HG02970 (cell line): ENCODE data around the gene PRRX2.
A peak's percentile ranks its signal among the peaks of the same experiment; 100 is the strongest.
"Not testable (repeated sequence)": the region's sequence is repeated elsewhere in the genome, so short reads cannot be mapped to it uniquely, and the experiment has no call there.

Experiments used
- ATAC-seq: cut with Tn5 transposase; IDR thresholded peaks from one replicate; pipeline ENCODE4 v1.9.1; 2021; ENCODE audit warnings: mild to moderate bottlenecking, moderate library complexity, moderate number of reproducible peaks; ENCODE audit not compliant: unreplicated experiment, low FRiP score

PRRX2 gene

GRCh38 chr9:129724456-129725190 lies 59.2 kb downstream of the PRRX2 start:
- no peak for ATAC-seq

DNA sequence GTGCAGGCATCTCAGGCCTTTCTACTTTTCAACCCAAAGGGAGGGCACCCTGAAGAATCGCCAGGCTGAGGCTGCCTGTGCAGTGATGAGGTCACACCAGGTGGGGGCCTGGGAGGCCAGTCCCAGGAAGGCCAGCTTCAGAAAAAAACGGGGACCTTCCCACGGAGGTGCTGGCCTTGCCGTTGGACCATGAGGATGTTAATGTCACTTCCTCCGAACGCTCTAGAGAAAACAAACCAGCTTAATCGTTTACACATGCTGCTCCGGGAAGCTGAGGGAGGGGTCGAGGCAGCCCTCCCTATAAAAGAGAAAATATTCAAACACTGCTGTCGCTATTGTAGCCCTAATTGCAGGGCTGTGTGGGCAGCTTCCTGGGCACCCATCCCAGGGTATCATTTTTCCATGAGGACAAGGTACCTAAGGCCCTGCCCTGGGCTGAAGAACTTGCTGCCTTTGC lies 60.4 kb downstream of the PRRX2 start:
- no peak for ATAC-seq

DNA sequence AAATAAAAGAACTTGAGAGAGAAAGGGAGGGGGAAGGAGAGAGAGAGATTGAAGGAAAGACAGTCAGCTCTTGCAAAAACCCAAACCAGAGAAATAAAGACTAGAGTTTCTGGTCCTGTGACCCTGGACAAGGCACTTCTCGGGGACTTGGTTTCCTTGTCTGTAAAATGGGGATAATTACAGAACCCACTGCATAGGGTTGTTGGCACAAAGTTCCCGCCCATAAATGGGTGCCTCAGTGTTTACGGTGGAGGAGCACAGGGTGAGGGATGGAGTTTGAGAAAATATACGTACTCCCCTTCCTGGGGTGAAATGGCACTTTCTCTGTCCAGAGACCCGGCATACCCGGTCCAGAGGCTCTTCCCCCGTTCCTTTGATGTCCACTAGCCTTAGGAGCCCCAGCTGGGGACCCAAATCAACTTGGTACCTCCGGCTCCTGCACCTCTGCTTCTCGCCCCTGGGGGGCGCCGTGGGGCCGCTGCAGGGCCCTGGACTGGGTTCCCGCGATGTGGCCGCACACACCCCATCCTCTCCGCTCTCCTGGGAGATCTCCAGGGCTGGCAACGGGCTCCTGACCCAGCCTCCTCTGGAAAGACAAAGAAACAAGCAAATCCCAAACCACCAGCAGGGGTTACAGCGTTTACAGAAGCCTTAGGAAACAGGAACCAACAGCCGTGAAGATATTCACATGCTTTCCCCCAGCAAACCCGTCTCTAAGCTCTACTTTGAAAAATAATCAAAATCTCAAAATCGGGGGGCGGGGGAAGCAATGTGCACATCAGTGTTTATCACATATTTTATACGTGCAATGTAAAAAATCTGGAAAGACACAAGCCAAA lies 61.1 kb downstream of the PRRX2 start:
- no peak for ATAC-seq

GRCh38 chr9:129728744-129729143 lies 63.3 kb downstream of the PRRX2 start:
- ATAC-seq, result no peak

DNA sequence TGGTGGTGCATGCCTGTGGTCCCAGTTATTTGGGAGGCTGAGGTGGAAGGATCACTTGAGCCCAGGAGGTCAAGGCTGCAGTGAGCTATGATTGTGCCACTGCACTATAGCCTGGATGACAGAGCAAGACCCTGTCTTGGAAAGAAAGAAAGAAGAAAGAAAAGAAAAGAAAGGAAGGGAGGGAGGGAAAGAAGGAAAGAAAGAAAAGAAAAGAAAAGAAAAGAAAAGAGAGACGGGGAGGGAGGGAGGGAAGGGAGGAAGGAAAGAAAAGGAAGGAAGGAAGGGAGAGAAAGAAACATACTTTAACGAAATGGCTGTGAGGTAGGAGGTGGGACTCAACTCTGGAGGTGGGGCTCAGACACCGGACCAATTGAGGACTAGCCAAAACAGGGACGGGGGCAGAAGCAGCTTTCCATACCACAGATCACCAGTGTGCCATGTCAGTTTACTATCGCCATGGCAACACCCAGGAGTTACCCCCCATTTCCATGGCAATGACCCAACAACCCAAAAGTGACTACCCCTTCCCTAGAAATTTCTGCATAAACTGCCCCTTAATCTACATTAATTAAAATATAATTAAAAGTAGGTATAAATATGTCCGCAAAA lies 66.1 kb downstream of the PRRX2 start:
- ATAC-seq, result no peak

DNA sequence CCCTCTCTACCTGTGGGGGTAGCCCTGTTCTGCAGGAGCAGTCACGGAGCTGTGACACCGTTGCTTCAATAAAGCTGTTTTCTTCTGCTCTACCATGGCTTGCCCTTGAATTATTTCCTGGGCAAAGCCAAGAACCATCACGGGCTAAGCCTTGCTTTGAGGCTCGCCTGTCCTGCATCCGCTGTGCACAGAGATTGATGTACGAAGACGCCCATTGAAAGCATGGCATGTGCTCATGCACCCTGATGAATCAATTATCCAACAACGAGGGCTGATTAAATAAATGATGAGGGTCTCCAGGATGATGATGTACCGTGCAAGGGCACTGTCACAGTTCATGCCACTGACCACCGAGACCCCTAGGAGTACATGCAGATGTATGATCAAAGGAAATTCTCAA lies 66.7 kb downstream of the PRRX2 start:
- no peak for ATAC-seq

GRCh38 chr9:129732946-129733631 lies 67.6 kb downstream of the PRRX2 start:
- ATAC-seq, result no peak

- no peak for ATAC-seq
Measured at GRCh38 chr9:129733632-129733953, 68.1 kb downstream of the PRRX2 start.

DNA sequence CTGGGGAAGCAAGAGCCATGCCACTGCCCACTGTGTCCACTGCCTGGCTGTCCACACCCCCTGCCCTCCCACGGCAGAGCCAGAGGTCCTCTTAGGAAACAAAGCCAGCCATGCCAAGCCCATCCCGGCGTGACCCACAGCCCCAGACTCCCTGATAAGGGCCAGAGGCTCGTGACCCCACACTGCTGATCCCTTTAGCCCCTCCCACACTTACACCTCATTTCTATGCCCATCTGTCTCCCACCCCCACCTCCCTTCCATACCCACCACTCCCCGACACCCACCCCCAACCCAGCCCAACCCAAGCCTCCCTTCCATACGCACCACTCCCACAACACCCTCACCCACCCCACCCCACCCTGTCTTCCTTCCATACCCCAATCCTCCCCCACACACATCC lies 70.1 kb downstream of the PRRX2 start:
- ATAC-seq, result no peak

DNA sequence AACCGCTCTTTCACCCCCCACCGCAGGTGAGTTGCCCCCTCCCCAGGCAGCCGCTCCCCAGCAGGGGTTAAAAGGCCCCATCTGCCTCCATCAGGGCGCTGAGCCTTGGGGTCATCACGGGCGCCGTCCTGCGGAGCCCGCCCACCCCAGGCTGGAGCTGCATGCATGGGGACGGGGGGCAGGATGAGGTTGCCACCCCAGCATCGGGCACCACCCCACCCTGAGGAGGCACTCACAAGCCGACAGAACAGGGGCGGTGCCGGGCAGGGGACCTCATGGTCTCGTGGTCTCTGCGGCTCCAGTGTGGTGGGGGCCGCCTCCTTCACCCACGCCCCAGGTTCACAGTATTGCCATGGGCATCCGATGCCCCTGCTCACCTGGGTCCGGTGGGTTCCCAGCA lies 70.9 kb downstream of the PRRX2 start:
- no peak for ATAC-seq

GRCh38 chr9:129737479-129738274 lies 72.2 kb downstream of the PRRX2 start:
- peak; percentile 79 for ATAC-seq

- no peak for ATAC-seq
Measured at GRCh38 chr9:129739432-129739831, 74.0 kb downstream of the PRRX2 start.

DNA sequence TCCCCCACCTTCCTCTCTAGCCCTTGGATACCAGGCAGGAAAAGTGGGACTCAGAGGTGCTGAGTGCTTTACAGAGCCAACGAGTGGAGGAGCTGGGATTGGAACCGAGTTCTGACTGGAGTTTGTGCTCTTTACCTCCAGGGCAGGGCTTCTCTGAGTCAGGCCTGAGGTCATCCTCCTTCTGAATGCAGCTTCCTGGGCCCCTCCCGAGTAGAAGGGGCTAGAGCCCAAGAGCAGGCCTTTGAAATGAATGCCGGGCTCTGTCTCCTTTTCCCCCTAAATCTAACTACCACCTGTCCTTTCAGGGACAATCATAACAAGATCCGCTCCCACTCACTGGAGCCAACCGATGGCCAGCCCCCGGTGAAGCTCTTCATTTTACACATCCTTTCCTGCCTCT lies 74.7 kb downstream of the PRRX2 start:
- ATAC-seq, result no peak

DNA sequence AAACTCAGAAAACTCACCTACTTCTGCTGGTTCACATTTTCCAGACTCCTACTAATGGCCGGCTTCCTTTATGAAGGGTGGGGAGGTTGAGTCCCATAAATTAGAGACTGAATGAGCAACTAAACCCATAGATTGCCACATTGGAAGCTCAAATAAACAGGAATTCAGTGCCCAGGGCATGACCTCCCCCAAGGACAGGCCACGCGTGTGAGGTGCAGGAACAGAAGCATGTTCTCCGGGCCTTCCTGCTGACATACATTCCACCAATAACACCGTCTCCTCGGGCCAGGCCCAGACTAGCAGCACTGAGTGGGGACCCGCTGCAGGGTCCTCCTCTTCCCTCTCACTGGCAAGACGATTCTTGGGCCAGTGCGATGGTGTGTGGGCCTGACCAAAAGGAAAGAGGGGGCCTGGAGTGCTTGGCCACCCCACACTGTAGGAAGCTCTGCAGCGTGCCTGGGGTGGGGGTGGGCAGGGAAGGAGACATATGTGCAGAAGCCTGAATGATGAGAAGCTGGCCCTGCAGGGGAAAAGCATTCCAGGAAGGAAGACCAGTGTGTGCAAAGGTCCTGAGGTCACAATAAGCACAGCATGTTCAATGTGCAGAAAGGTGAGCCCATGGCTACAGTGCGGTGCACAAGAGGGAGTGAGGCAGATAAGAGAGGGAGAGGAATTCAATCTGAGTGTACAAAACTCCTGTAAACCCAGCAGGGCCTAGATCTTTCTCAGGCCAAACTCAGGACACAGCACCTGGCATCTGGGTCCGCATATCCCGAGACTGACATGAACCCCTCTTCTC lies 75.4 kb downstream of the PRRX2 start:
- ATAC-seq, result no peak

DNA sequence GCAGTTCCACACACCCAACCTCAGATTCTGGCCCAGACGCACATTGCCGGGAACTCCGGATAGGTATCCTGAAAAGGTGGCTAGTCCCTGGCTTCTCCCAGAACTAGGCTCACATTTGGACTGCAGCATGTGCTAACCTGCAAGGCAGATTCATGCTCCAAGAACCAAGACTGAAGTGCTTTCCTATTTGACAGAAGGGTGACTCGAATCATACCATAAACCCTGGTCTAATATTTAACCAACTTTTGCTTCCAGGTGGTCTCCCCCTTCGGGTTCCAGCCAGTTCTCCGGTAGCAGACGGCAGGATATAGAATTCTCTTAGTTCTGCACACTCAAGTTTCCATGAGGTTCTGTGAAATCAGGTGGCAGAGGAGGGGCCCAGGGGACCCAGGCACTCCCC lies 79.8 kb downstream of the PRRX2 start:
- no peak for ATAC-seq

DNA sequence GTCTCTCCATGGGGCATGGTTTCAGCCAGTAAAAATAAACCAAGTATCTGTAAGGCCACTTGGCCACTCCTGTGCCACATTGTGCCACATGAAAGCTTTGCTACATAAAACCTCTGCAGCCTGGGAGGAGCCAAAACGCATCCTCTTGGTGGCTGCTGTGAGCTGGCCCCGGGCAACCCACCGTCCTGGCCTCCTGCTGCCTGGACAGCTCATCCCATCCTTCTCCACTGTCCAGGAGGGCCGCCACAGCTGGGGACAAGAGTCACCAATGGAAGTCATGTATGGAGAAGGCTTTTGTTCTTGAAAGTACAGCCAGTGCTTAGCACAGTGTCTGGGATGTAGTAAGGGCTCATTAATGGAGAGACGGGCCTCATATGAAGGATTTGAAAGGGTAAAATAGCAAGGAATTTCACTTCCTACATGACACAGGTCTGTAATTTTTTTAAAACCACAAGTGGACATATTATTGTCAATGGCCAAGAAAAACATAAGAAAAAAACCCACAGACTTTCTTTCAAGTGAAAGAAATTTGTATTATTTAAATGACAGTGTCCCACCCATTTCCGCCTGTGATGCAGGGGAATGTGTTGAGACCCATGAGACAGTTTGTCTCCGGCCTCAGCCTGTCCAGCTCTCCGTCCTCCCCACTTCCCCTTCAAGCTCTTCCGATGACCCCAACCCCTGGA lies 80.8 kb downstream of the PRRX2 start:
- ATAC-seq, result no peak

DNA sequence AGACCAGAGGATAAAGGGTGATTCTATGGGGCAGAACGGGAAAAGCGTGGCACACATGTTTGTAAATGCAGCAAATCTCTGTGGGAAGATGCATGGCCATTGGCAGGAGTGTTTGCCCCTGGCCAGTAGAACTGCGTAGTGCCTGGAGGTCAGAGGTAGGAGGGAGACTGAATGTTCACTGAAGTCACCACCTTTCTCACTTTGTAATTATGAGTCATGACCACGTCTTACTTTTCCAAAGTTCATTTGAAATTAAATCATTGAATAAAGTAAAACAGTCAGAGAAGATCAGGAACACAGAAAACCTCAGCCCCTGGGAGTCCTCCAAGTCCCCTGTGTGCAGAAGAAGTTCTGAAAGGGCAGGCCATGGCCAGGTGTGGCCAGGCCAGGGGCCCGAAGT lies 82.8 kb downstream of the PRRX2 start:
- no peak for ATAC-seq

GRCh38 chr9:129749052-129749451 lies 83.6 kb downstream of the PRRX2 start:
- not testable (repeated sequence) for ATAC-seq

GRCh38 chr9:129749575-129749974 lies 84.1 kb downstream of the PRRX2 start:
- ATAC-seq, result no peak
